Dedifferentiated amniotic fluid mesenchymal stem cell (primary cell): ENCODE results near the gene MSX1.

Experiments
- DNase-seq: peaks from one replicate; pipeline ENCODE4 v3.0.0-alpha.2; 2016; ENCODE audit errors: extremely low spot score

MSX1 gene

GRCh38 chr4:4869731-4870571 is 10.5 kb downstream of the MSX1 start:
- DNase-seq, result no peak

DNA sequence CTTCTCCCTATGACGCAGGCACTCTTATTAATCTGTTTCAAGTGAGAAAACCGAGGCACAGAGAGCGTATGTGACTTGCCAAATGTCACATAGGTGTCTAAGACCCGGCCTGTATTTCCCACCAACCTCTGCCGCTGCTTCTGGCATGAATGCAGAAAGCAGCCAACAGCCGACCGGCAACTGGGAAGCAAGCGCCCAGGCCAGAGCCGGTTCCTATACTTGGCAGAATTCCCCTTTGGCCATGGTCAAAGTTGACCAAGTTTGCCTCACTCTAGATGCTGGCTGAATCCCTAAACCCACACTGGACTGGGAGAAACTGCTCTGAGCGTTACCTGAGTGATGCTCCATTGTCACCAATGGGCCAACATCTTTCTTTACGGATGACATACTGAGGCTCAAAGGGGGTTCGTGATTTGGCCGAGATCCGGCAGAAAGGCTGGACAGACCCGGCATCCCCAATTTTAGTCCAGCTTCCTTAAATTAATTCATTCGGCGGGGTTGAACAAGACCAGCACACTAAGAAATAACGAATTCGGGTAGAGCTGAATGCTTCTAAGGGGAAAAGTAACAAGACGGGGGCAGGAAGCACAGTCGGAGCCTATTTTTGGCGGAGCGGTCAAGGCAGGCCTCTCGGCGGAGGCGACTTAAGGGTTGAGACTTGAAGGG is 11.2 kb downstream of the MSX1 start:
- no peak for DNase-seq

GRCh38 chr4:4871242-4871572 is 11.7 kb downstream of the MSX1 start:
- no peak for DNase-seq

DNA sequence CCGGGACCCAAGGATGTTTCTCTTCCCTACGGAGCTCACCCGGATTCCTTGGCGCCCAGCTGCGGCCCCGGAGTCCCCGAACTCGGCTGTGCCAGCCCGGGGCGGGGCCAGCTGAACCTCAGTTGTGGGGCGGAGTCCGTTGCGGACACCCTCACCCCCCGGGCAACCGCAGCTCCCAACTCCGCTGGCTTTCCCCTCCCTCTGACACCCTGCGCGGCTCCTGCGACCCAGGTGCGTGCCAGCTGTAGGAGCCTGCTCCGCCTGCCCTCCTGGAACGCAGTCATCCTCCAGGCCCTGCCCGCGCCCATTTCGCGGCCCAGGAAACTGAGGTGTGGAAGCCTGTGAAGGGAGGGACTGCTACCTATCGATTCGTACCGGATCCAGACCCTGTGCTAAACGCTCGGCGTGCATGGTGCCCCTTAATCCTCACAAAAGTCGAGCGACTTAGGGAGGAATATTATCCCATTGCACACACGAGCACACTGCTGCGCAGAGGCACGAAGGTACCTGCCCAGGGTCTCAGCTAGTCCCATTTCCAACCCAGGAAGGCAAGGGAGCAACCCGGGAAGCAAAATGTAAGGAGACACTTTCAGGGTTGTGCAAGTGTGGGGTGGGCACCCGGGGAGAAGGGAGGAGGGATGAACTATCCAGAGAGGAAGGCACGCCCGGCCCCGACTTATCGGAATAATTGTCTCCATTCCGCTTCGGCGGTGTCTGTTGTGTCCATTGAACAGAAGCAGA is 12.3 kb downstream of the MSX1 start:
- DNase-seq, result no peak

- DNase-seq, result no peak
Observed at GRCh38 chr4:4872314-4872903, 12.9 kb downstream of the MSX1 start.

DNA sequence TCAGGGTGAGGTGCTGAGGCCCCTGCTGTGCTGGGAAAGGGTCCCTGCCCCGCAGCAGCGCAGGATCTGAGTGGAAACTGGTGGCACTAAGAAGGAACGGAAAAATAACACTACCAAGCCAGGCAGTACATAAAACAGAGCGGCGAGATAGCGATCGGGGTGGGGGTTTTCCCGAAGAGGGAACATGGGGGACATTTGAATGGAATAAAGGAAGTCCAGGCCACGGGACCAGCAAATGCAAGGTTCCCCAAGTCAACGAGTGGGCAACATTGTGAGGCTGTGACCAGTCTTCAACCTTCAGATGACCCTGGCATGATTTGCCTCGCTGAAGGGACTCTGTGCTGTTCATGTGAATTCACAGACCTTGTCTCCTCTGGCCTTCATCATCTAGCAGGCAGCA is 13.7 kb downstream of the MSX1 start:
- no peak for DNase-seq

GRCh38 chr4:4874254-4874653 is 14.8 kb downstream of the MSX1 start:
- no peak for DNase-seq

DNA sequence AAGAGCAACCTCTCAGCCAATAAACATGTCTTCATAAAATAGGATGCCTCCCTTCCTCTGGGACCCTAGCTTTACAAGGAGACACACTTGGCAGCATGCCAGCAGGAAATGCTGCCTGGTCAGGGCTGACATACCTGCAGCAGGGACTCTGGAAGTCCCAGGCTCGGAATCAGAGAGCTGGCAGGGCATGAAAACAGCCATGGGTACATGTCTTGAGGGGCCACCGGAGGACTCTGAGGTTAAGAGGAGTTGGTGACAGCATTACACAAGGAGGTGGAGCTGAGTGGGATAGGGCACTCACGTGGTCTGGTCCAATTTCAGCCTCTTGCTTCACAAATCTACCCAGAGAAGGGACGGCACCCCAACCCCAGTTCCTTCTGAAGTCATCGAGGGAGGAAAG is 15.7 kb downstream of the MSX1 start:
- no peak for DNase-seq

DNA sequence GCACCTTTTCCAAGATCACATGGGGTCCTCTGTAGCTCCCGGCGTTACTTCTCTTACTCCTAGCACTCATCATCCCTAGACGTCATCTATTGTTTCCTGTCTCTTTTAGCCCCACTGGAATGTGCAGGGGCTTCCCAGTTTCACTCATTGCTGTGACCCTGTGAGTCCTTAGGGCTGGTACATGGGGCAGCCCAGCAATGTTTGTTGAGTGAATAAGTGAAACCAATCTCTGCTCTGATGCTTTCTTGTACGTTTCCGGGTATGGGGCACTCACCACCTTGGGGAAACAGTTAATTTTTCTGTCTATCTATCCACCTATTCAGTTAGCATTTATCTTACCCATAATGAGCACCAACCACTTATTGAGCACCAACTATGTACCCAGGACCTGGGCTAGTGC is 16.1 kb downstream of the MSX1 start:
- no peak for DNase-seq

GRCh38 chr4:4876945-4877661 is 17.6 kb downstream of the MSX1 start:
- DNase-seq, result no peak

DNA sequence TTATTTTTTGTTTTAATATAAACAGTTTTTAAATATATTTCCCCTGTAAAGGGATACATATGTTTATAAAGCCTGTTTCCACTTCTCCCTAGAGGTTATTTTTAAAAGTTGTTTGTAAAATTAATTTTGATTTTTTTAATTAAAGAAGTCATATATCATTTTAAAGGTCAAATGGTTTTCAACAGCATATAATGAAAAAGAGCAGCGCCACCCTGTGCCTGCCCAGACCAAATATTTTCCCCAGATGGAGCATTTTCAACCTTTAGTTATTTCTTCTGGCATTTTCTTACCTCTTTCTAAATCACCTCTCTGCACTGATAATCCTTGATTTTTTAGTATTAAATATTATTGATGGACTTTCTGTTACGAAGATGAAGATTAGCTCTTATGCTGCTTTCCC is 21.0 kb downstream of the MSX1 start:
- DNase-seq, result no peak

DNA sequence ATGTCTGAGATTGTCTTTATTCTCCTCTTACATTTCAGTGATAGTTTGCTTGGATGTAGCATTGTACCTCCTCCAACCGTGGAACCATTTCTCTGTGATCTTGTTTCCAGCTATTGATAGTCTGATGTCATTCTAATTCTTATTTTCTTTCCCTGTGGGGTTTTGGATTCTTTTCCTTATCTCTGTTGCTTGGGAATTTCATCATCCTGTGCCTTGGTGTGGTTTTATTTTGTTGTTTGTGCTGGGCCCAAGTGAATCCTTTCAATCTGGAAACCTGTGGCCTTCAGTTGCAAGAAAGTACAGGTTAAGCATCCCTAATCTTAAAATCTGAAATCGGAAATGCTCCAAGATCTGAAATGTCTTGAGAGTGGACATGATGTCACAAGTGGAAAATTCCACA is 22.0 kb downstream of the MSX1 start:
- peak; percentile 33 for DNase-seq

- DNase-seq, result no peak
Observed at GRCh38 chr4:4884611-4885010, 25.1 kb downstream of the MSX1 start.

DNA sequence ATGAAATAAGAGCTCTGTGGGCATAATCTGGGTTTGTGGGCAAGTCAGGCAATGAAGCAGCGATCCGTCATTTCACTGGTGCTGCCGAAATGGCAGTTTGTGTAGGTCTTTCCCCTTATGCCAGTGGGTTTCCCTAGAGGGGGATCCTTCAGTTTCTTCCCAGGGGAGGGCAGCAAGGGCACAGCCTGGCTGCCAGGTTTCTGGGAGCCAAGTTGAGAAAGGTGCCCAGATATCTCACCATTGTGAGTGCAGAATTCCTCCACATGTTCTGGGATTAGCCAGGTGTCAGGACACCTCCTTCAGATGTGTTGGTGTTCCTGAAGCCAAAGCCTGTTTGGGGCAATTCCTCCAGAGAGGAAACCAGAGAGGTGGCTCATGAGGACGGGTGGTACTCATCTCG is 28.0 kb downstream of the MSX1 start:
- DNase-seq, result no peak

DNA sequence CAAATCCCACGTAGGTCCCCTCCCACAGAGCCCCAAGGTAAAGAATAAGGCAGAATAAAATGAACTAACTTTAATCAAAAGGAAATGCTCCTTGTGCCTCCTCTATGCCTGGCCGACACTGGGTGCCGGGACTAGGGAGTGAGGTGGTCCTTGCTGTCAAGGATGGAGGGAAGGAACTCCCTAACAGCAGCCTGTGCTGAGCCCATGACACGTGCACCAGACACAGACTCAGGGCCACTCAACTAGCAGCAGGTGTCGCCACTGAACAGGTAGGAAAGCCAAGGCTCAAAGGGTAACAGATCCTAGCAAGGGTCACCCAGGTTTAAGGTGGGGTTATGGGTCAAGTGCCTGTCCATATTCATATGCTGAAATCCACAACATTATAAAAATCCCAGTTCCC is 29.2 kb downstream of the MSX1 start:
- no peak for DNase-seq

- no peak for DNase-seq
Observed at GRCh38 chr4:4889781-4890180, 30.3 kb downstream of the MSX1 start.

DNA sequence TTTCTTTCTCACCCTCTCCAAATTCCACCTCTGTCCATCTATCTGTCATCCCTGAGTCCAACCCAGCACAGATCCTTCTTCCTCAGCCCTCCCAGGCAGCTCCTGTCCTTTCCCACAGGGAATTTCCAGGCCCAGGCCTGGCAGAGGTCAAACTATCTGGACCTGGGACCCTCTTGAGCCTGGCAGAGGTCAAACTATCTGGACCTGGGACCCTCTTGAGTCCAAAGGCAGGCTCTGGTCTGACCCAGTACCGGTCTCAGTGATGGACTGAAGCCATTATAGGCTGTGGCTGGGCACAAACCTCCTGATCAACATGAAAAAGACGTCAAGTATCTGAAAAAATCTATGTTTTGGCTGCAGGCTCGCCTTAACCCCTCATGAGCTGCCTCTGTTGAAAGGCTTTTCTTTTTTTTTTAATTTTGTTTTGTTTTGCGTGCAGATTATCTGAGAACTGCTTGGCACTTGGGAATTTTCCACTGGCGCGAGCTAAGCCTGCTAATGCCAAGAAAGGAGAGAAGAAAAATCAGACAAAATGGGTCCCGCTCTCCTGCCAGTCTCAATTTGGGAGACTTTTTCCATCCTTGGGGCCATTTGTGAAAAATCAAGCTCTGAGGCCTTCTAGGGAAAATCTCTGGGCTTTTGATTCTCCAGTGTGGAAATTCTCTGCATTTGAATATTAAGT is 31.2 kb downstream of the MSX1 start:
- no peak for DNase-seq

- no peak for DNase-seq
Observed at GRCh38 chr4:4893721-4894120, 34.3 kb downstream of the MSX1 start.

GRCh38 chr4:4899202-4899925 is 39.9 kb downstream of the MSX1 start:
- no peak for DNase-seq

DNA sequence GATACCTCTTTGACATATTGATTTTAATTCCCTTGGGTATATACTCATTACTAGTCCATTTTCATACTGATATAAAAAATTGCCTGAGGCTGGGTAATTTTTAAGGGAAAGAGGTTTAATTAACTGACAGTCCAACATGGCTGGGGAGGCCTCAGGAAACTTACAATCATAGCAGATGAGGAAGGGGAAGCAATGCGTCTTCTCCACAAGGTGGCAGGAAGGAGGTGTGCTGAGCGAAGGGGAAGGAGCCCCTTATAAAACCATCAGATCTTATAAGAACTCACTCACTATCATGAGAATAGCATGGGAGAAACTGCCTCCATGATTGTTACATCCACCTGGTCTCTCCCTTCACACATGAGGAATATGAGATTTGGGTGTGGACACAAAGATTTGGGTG is 42.4 kb downstream of the MSX1 start:
- no peak for DNase-seq

DNA sequence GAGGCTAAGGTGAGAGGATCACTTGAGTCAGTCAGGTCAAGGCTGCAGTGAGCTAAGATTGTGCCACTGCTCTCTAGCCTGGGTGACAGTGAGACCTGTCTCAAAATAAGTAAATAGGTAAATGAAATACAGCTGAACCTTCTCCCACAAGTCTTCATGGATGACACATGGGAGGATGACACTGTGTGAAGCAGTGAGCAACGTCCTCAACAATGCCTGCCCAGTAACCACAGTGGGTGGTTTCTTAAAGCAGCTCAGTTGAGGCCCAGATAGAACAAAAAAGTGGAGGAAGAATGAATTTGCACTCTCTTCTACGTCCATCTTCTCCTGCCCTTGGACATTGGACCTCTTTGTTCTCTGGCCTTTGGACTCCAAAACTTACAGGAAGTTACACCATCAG is 52.7 kb downstream of the MSX1 start:
- no peak for DNase-seq
